Measurements from ENCODE around the gene MLEC.

Gene MLEC

DNA sequence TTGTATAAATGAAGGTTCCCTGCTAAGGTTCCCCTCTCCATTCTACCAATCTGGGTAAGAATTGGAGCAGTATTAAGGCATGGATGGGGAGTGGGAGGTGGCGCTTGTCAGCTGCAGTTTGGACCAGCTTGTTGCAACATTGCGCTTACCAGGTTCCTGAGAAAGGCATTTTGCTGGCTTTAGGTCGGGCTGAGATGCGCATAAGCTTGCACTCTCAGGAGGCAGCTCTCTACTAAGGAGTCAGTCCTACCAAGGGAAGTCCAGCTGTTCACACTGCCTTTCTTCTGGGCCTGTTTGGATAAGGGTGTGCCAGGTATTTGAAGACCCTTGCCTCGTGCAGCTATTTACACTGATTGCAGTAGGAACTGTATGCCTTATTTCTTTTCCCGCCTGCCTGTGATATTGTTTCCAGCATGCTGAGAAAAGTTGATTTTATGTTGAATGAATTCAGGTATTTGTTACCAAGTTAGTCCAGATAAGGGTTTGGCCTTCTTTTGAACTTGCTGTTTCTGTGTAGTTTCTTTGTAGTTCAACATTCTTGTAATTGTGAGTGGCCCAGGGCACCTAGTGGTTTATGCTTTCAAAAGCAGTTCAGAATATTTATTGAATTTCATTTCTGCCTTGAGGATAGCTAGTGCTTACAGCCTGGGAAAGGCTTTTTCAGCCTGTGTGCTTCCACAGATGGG lies 2.6 kb downstream of the MLEC start:
- DNase-seq (ENCODE audit: low read depth, low spot score), result no peak
- no peak overlapping the region for H3K27ac ChIP-seq

DNA sequence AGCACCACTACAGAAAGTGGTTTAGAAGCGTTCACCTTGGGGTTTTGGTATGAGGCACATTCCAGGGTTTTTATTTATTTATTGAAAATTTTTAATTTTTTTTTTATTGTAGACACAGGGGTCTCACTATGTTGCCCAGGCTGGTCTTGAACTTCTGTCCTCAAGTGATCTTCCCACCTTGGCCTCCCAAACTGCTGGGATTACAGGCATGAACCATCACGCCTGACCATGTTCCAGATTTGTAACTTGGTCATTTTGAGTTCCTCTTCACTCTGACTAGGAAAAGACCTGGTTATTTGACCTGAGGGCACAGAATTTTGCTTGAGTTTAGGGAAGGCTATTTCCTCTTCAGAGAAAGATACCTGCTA lies 3.1 kb downstream of the MLEC start:
- no peak overlapping the region for H3K27ac ChIP-seq
- DNase-seq (ENCODE audit: low read depth, low spot score), result no peak

DNA sequence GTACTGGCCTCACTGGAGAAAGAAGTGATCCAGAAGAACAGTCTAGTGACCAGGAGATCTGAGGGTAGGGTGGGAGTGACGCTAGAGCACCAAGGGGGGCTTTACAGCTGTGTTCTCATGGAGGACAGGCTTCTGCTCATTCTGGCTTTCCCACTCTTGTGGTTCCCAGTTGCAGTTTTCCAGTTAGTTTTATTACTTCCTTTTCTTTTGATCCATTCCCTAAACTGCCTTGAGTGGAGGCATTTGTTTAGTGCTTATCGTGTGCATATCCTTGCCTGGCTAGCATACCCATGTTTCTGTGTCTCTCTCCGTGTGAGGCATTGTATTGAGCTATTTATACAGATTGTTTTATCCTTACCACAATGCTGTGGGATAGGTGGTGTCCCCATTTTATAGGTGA lies 4.0 kb downstream of the MLEC start:
- H3K27ac ChIP-seq, result no peak overlapping the region
- DNase-seq (ENCODE audit: low read depth, low spot score), result no peak

DNA sequence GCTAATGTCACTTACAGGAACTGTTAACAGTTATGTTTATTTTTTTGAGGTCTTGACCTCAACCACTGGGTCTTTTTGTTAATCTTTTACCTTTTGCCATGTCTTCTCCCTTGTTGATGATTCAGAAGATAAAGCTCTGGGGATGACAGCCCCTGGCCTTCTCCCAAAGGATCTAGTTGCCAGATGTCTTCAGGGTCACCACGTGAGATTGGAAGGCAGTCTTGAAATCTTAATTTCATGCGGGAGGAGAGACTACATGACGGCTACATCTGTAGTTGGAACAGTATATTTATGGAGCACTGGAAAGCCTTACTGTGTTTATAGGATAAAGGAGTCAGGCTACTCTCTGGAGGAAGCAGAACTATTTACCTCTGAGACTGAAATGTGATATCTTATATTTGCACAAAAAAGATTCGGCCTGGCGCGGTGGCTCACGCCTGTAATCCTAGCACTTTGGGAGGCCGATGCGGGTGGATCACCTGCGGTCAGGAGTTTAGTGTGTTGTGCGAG lies 5.6 kb downstream of the MLEC start:
- DNase-seq (ENCODE audit: low read depth, low spot score), result no peak
- no peak overlapping the region for H3K27ac ChIP-seq

DNA sequence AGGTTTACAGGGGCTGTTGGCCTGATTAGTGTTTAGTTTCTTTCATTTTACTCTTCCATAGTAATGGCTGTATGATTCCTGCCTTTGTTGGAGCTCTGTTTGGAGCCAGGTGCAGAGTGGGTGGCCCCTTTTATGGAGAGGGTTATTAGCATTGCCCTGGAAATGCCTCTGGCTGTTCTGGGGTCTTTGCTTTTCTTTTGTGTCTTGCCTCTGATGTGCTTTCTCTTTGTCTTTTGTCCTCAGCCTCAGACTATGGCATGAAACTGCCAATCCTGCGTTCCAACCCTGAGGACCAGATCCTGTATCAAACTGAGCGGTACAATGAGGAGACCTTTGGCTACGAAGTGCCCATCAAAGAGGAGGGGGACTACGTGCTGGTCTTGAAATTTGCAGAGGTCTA lies 6.9 kb downstream of the MLEC start:
- DNase-seq (ENCODE audit: low read depth, low spot score), result no peak
- no peak overlapping the region for H3K27ac ChIP-seq

DNA sequence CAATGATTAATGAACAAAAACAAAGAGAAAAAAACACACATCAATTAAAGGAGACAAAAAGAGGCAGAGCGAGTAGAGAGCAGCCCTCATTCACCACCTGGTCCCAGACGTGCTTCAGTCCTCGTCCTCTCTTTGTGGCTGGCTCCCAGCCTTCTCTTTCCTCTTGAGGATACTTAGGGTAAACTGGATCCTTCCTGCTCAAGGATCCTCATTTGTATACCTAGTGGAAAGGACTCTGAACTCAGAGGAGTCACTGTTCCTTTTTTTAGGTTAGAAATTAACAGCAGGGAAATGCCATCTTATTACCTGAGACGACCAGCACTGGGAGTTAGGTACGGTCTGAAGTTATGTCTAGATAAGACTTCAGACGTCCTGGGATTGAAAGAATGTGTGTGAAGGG lies 9.7 kb downstream of the MLEC start:
- DNase-seq (ENCODE audit: low read depth, low spot score), result no peak
- H3K27ac ChIP-seq, result no peak overlapping the region

DNA sequence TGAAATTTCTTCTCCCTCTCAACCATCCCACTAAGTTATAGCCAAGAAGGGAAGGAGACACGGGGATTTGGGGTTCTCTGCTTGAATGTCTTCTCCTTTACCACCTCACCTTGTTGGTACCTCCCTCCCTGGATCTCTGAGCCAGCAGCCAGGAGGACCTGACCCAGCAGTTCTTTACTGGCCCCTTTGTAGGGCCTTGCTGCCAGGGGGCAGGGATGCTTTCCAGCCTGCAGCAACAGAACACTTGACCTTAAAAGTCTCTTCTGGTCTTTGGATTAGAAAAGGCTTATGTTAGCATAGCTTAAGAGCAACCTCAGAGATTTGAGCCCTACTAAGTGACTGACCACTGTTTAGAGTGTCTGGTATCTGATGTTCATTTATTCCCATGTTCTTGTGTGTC lies 10.4 kb downstream of the MLEC start:
- no peak for DNase-seq (ENCODE audit: low read depth, low spot score)

DNA sequence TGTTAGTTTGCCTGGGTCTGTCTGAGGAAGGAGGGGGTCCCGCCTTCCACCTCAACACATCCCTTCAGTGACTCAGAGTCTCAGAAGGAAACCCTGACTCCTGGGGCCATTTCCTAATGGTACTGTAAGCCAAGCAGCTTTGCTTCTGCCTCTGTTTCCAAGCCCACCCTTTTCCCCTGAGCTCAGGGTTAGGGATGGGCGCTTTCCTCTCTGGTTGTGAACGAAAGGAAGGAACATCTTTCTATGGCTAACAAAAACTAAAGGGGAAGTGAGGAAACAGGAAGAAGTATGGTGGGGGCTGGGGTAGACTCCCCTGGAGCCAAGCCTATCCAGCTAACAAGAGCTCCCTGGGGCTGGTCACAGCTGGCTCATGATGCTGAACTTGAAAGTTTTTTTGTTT lies 11.7 kb downstream of the MLEC start:
- no peak for DNase-seq (ENCODE audit: low read depth, low spot score)
- no peak overlapping the region for H3K27ac ChIP-seq

More for the DNA sequence above, 10.4 kb downstream of the MLEC start:
- no peak overlapping the region for H3K27ac ChIP-seq

DNA sequence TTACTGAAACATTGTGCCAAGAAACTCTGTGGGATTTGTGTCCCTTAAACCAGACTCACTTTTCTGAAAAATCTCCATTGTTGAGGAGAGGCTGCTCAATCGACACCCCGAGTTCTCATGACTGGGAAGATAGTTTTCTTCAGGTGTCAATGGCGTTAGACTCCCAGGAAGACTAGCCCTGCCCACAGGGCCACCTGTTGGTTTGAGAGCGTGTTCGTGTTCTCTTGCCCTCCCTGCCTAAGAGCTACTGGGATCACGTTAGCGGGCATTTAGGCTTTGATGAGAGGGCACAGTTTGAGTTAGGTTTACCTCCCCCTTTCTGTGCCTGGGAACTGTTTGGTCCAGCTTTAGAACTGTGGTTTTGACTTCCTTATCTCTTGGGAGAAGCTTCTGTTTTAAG lies 12.6 kb downstream of the MLEC start:
- DNase-seq (ENCODE audit: low read depth, low spot score), result no peak
- no peak overlapping the region for H3K27ac ChIP-seq

DNA sequence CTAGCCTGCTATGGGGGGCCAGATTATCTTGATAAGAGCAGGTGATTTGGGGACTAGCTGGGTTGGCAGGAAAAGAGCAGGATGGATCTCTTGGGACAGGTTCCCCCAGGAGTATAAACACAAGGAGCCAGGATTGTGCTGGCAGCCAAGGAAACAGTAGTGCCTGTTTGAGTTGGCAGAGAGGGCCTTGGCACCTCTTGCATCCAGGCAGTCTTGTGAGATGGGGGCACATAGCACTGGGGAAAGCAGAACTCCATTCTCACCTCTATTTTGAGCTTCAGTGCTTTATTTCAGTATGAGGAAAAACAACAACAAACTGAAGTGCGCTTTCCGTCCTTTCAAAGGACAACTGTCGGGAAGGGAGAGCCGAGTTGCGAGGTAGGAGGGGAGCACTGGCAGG lies 13.9 kb downstream of the MLEC start:
- H3K27ac ChIP-seq, result no peak overlapping the region
- no peak for DNase-seq (ENCODE audit: low read depth, low spot score)

DNA sequence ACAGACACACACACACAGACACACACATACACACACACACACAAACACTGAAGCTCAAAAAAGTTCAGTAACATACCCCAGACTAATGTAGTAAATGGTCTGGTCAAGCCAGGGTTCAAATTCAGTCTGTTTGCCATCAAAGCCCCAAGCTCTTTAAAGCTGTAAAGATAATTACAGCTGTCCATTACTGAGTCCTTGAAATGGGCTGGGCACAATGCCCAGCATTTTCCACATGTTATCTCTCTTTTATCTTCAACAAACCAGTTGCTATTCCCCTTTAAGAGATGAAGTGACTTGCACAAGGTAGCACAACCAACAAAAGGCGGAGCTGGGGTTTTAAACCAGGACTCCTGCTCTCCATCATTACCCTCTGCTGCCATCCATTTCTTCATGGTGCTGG lies 15.7 kb downstream of the MLEC start:
- no peak for DNase-seq (ENCODE audit: low read depth, low spot score)
- H3K27ac ChIP-seq, result no peak overlapping the region

DNA sequence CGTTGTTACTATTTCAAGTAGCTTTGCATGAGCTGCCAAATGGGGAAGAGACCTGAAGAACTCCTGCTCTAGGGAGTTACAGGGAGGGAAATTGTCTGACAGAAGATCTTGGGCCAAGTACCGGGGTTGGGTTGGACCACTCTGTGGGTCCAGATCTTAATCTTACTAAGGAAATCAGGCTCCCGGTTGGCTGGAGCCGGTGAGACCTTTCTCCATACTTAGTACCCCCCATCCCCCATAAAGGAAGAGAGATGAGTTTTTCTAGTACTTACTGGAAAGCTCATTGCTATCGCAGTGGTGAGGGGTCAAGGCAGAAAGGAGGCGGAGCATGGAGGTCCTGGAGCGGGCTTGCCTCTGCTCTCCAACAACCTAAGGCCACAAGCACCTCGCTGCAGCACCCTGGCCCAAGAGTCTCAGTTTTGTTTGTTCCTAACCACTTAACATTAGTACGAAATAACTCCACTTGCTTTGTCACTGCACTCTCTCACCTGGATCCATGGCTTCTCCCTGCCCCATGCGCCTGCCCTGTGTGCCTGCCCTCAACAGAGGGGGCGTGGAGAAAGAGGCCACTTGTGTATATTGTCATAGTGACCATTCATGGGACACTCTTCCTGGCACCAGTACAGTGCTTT lies 16.5 kb downstream of the MLEC start:
- no peak for DNase-seq (ENCODE audit: low read depth, low spot score)
- H3K27ac ChIP-seq, result no peak overlapping the region

DNA sequence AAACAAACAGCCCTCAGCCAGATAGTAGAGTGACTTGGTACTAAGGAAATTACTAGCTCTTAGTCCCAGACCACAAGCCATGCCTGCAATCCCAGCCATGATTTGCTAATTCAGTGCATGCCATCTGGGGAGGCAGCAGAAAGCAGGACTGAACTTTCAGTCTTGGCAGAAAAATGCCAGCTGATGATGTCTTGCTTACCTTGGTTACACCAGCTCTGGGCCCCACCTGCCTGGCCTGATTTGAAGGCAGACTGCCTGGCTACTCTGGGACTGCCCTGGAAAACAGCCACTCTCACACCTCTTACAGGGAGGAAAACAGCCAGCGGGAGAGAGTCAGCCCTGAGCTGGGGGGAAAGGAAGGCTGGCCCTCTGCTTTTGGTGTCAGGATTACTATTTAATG lies 18.7 kb downstream of the MLEC start:
- no peak overlapping the region for H3K27ac ChIP-seq
- DNase-seq (ENCODE audit: low read depth, low spot score), result no peak

DNA sequence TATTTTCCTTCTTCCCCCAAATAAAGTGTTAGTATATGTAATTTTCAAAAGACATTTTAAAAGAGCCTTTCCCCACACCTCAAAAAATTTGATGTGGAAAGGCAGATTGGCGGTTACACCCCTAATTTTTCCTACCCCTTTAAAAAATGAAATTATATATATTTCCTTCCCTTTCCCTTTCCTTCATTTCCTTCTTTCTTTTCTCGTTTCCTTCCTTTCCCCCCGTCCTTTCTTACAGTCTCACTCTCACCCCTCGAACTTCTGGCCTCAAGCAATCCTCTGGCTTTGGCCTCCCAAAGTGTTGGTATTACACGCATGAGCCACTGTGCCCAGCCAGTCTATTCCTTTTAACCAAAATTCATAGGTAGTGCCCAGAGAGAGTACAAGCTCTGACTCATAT lies 19.1 kb downstream of the MLEC start:
- DNase-seq (ENCODE audit: low read depth, low spot score), result no peak
- no peak overlapping the region for H3K27ac ChIP-seq

DNA sequence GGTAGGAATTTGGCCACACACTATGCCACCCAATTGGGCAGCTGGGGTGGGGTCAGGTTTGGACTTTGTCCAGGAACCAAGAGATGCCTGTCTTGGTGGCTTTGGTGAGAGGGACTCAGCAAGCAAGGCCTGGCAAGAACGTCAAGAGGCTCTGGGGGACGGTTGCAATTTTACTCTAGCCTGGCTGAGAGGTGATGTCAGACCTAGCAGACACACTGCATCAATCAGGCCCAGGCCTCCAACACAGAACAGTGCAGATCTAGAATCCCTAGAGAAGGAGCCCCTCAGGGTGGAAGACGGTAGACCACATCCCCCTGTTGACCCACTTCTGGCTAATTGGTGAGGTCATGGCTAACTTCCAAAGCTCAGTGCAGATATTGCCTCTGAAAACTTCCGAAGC lies 21.7 kb downstream of the MLEC start:
- H3K27ac ChIP-seq, result no peak overlapping the region
- no peak for DNase-seq (ENCODE audit: low read depth, low spot score)

DNA sequence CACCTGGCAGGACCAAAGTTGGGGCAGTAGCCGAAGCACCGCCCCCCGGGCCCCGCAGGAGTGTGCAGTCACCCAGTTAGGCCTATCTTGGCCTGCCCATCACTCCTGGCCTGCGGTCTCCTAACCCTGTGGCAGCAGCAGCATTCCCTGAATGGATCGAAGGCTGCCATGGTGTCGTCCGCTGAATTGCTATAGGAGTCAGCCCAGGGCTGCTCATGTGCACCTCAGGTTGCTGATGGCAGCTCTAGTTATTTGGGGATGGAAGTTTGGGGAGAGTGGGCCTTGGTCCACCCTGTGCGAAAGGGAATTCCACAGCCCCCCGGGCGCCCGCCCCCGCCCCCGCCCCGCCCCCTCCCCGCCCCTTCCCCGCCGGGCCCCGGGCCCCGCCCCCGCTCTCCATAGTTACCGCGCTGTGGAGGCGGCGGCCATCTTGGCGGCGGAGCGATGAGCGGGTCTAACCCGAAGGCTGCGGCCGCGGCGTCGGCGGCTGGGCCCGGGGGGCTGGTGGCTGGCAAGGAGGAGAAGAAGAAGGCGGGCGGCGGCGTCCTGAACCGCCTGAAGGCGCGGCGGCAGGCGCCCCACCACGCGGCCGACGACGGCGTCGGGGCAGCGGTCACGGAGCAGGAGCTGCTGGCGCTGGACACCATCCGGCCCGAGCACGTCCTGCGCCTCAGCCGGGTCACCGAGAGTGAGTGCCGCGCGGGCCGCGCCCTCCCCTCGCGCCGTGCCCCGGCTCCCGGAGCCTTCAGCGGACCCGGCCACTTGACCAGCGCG lies 23.3 kb downstream of the MLEC start, which contains the start of gene UNC119B:
UNC119B (plus strand) TSS at position 428 of the 774 bp plus-strand sequence; CDS start at position 445, 17 bp downstream.
- peak within 1 kb of the TSS; percentile 39 for H3K27ac ChIP-seq
- no peak for DNase-seq (ENCODE audit: low read depth, low spot score)

DNA sequence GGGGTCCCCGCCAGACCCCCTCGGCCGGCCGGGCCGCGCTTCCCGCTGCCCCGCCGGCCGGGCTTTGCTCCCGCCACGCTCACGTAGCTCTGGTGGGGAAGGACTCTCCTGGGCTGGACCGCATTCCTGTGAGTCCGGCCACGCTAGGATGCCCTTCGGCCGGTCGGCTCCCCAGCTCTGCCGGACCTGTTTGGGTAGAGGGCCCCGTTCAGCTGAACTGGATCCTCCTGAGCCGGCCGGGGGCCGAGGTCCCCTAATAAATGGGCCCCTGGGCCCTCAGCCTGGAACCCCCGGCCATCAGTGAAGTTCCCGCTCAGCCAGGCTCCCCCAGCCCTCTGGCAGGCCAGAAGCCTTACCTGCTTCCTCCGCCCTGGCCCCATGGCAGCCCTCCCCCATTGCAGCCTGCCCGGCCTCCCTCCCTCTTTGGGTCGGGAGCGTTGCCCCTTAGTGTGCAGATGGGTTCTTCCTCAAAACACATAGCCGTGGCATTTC lies 23.9 kb downstream of the MLEC start:
- DNase-seq (ENCODE audit: low read depth, low spot score), result no peak
- peak overlapping the region; percentile 39 for H3K27ac ChIP-seq

DNA sequence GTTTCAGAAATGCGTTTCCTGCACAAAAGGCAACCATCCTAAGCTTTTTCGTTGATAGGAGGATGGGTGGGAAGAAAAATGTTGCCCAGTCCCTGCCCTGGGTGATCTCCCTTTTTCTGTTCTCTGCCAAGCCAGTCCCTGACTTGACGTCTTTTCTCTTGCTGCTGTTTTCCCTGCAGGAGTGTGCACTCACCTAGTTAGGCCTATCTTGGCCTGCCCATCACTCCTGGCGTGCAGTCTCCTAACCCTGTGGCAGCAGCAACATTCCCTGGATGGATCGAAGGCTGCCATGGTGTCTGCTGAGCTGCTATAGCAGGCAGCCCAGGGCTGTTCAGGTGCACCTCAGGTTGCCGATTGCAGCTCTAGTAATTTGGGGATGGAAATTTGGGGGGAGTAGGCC lies 24.5 kb downstream of the MLEC start:
- peak overlapping the region; percentile 39 for H3K27ac ChIP-seq
- no peak for DNase-seq (ENCODE audit: low read depth, low spot score)

DNA sequence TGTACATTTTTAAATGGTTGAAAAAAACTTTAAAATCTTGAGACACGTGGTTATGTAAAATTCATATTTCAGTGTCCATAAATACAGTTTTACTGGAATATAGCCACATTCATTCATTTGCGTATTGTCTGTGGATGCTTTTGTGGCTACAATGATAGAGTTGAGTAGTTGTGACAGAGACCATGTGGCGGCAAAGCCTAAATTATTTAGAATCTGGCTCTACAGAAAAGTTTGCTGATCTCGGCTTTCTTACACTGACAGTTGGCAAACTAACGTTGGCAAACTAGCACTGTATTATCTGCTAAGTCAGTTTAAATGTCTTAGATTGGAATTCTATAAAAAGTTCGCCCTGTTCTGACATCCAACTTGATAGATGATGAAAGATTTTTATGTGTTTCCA lies 25.7 kb downstream of the MLEC start:
- no peak overlapping the region for H3K27ac ChIP-seq
- no peak for DNase-seq (ENCODE audit: low read depth, low spot score)

DNA sequence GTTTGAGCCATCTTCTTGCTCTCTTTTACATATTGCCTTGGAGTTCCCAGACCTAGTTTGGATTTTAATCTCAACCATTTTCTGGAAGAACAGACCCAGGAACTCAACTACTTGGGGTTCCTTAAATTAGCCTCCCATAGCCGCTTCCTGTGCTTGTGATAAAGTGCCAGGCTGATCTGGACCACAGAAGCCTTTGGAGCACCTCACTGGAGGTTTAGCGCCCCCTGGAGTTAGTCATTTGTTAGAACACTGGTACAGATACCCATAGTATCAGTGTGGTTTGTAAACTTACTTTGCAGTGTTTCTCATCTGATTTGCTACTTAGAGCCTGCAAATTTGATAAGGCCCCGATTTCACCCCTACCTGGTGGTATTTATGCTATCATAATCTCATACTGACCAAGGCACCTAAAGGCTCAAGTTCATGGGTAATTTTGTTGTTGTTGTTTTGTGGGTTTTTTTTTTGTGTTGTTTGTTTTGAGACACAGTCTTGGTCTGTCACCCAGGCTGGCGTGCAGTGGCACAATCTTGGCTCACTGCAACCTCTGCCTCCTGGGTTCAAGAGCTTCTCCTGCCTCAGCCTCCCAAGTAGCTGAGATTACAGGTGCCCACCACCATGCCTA lies 27.0 kb downstream of the MLEC start:
- DNase-seq (ENCODE audit: low read depth, low spot score), result peak; percentile 10
- H3K27ac ChIP-seq, result no peak overlapping the region

DNA sequence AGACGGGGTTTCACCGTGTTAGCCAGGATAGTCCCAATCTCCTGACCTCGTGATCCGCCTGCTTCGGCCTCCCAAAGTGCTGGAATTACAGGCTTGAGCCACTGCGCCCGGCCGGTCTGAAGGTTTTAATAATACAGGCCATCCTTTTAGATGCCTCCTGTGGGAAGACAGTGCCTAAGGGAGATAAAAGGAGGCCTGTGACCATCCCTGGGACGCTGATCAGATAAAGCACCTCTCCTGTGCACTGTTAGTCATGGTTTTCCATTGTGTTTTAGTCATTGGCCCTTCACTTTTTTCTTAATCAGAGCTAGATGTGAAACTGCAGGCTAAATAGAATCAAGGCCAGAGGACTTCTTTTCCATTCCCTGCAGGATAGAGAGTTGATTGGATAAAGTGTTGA lies 31.1 kb downstream of the MLEC start:
- no peak for DNase-seq (ENCODE audit: low read depth, low spot score)
- no peak overlapping the region for H3K27ac ChIP-seq

All from epithelial cell of prostate (primary cell).